ENCODE results near the gene PRKG1.
A peak's percentile ranks its signal among the peaks of the same experiment; 100 is the strongest.

The PRKG1 gene

GRCh38 chr10:52283174-52283573 lies 1208.9 kb downstream of the PRKG1 start:
- Histone ChIP-seq H3F3A (ENCODE audit: control insufficient read depth, insufficient read depth) (peaks cover 7% of the 10 kb centered on the region; the same call in 1 of the 2 replicates), H3K4me3 (ENCODE audit: low read length) (no peak overlapping the region), H3K9me3 (ENCODE audit: control insufficient read depth, insufficient read depth, low read length) (no peaks in the 10 kb centered on the region), H3K4me2 (ENCODE audit: low read length) (no peak overlapping the region), H3K79me2 (ENCODE audit: control insufficient read depth, low read length) (no peaks in the 10 kb centered on the region), H4K20me1 (ENCODE audit: control insufficient read depth, insufficient read depth, low read depth, low read length) (no peaks in the 10 kb centered on the region), H3K9me2 (replicated peaks; ENCODE audit: control insufficient read depth, low read length) (no peaks in the 10 kb centered on the region), H3K36me3 (ENCODE audit: control insufficient read depth, low read length) (no peaks in the 10 kb centered on the region), H3K4me1 (ENCODE audit: control insufficient read depth, low read length) (peaks cover 44% of the 10 kb centered on the region), H3K27ac (ENCODE audit: low read depth, low read length) (no peak overlapping the region), H3K27me3 (ENCODE audit: control insufficient read depth, low read length) (no peaks in the 10 kb centered on the region)
- no peak for TF ChIP-seq EZH2phosphoT487 (IDR thresholded peaks at IDR 0.05; ENCODE audit: borderline replicate concordance, low read length)
- no peak for TF ChIP-seq CTCF (IDR thresholded peaks at IDR 0.05; ENCODE audit: low read depth, low read length, poor library complexity, severe bottlenecking)

GRCh38 chr10:52284416-52285013 lies 1210.2 kb downstream of the PRKG1 start:
- no peaks in the 10 kb centered on the region for H3K27me3 ChIP-seq (ENCODE audit: control insufficient read depth, low read length)
- no peaks in the 10 kb centered on the region for H3K9me2 ChIP-seq (replicated peaks; ENCODE audit: control insufficient read depth, low read length)
- H3K4me1 ChIP-seq (ENCODE audit: control insufficient read depth, low read length): peaks cover 55% of the 10 kb centered on the region
- TF ChIP-seq CTCF (IDR thresholded peaks at IDR 0.05; ENCODE audit: low read depth, low read length, poor library complexity, severe bottlenecking) (no peak), EZH2phosphoT487 (IDR thresholded peaks at IDR 0.05; ENCODE audit: borderline replicate concordance, low read length) (no peak)
- H3K4me2 ChIP-seq (ENCODE audit: low read length): peak overlapping the region; percentile 71
- H3K4me3 ChIP-seq (ENCODE audit: low read length): peak overlapping the region; percentile 56
- H3K79me2 ChIP-seq (ENCODE audit: control insufficient read depth, low read length): no peaks in the 10 kb centered on the region
- H3F3A ChIP-seq (ENCODE audit: control insufficient read depth, insufficient read depth): peaks cover 7% of the 10 kb centered on the region; the same call in 1 of the 2 replicates
- H3K36me3 ChIP-seq (ENCODE audit: control insufficient read depth, low read length): no peaks in the 10 kb centered on the region
- H4K20me1 ChIP-seq (ENCODE audit: control insufficient read depth, insufficient read depth, low read depth, low read length): no peaks in the 10 kb centered on the region
- peak overlapping the region; percentile 74 for H3K27ac ChIP-seq (ENCODE audit: low read depth, low read length)
- H3K9me3 ChIP-seq (ENCODE audit: control insufficient read depth, insufficient read depth, low read length): no peaks in the 10 kb centered on the region

- Histone ChIP-seq H3K9me2 (replicated peaks; ENCODE audit: control insufficient read depth, low read length) (no peaks in the 10 kb centered on the region), H3K9me3 (ENCODE audit: control insufficient read depth, insufficient read depth, low read length) (no peaks in the 10 kb centered on the region), H3K4me3 (ENCODE audit: low read length) (no peak overlapping the region), H3K4me1 (ENCODE audit: control insufficient read depth, low read length) (peaks cover 47% of the 10 kb centered on the region), H3F3A (ENCODE audit: control insufficient read depth, insufficient read depth) (peaks cover 10% of the 10 kb centered on the region; the same call in 1 of the 2 replicates), H4K20me1 (ENCODE audit: control insufficient read depth, insufficient read depth, low read depth, low read length) (no peaks in the 10 kb centered on the region), H3K27me3 (ENCODE audit: control insufficient read depth, low read length) (no peaks in the 10 kb centered on the region), H3K4me2 (ENCODE audit: low read length) (no peak overlapping the region), H3K36me3 (ENCODE audit: control insufficient read depth, low read length) (no peaks in the 10 kb centered on the region), H3K79me2 (ENCODE audit: control insufficient read depth, low read length) (no peaks in the 10 kb centered on the region), H3K27ac (ENCODE audit: low read depth, low read length) (no peak overlapping the region)
- TF ChIP-seq CTCF (IDR thresholded peaks at IDR 0.05; ENCODE audit: low read depth, low read length, poor library complexity, severe bottlenecking) (no peak), EZH2phosphoT487 (IDR thresholded peaks at IDR 0.05; ENCODE audit: borderline replicate concordance, low read length) (no peak)
Observed at GRCh38 chr10:52287866-52288265, 1213.6 kb downstream of the PRKG1 start.
